T-helper 1 cell treated with Interleukin-12 subunit alpha and Interleukin-12 subunit beta and Interleukin-4 antibody, amounts not matched to agents 30 μg/mL and 1 μg/mL, for 36 hours (primary cell): ENCODE measurements around the gene ZNF502.
"Not testable (repeated sequence)": the region's sequence is repeated elsewhere in the genome, so short reads cannot be mapped to it uniquely, and the experiment has no call there.

Source experiments
- H3K27ac Mint-ChIP-seq: one replicate; pipeline ENCODE4 v1.8.0; 2021; ENCODE audit warnings: mild to moderate bottlenecking, mixed read lengths
- H3K27me3 Mint-ChIP-seq: one replicate; pipeline ENCODE4 v1.8.0; 2021; ENCODE audit warnings: low read depth, mixed read lengths
- H3K36me3 Mint-ChIP-seq: one replicate; pipeline ENCODE4 v1.8.0; 2021; ENCODE audit warnings: low read depth, mixed read lengths
- H3K4me1 Mint-ChIP-seq: one replicate; pipeline ENCODE4 v1.8.0; 2021; ENCODE audit warnings: low read depth, mixed read lengths
- H3K4me3 Mint-ChIP-seq: one replicate; pipeline ENCODE4 v1.8.0; 2021; ENCODE audit warnings: mild to moderate bottlenecking, moderate library complexity, mixed read lengths
- H3K9me3 Mint-ChIP-seq: one replicate; pipeline ENCODE4 v1.8.0; 2021; ENCODE audit warnings: mixed read lengths

The ZNF502 gene

DNA sequence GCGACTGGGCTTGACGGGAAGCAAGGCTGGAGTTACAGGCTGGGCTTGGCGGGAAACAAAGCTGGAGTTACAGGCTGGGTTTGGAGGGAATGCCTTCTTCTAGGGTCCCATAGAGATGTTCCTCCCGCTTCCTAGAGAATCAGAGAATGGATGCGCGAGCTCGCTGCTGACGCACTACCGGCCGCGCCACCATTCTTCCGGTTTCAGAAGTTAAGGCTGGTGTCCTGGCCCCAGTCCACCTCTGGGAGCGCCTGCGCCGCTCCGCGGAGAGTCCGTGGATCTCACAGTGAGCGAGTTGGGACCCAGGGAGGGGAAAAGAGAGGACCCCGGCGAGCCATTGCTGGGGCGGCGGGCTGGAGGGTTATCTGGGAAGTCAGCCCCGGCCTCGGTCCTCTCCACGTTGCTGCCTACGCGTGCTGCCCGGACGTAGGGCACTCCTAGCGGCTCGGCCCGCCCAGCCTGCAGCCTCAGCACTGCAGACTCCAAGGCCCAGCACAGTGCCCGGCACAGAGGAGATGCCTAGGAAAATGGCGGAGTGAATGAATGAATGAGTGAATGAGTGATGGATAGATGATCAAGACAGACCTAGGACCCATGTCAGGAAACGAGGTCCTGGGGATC is at the start of gene ZNF502:
TSS of gene ZNF502 (plus strand) at position 206 of the 621 bp plus-strand sequence. CDS start 7,602 bp downstream, outside the sequence.
- peaks cover 11% of the 10 kb centered on the region for H3K36me3 Mint-ChIP-seq
- peak within 1 kb of the TSS; percentile 23 for H3K27ac Mint-ChIP-seq
- peaks cover 64% of the 10 kb centered on the region for H3K9me3 Mint-ChIP-seq
- peak within 1 kb of the TSS; percentile 56 for H3K4me3 Mint-ChIP-seq
- H3K27me3 Mint-ChIP-seq, result no peaks in the 10 kb centered on the region
- peaks cover 1% of the 10 kb centered on the region for H3K4me1 Mint-ChIP-seq

DNA sequence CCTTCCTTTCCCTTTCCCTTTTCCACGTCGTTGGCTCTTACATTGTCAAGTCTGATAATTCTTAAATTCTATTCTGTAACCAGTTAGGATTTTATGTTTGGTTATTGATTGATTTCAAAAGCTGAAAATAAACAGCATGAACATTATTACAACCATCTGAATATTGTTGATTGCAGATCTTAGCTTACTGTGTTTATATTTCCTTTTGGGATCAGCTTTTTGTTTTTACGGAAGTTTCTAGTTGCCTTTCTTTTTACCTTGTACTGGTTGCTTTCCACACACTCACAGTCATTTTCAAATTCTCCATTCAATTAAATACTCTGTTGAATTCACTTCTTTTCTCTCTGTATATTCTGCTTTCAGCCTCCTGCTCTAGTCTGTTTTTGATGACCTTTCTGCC is 47.3 kb upstream of the ZNF502 start:
- H3K4me3 Mint-ChIP-seq, result no peak overlapping the region
- peaks cover 5% of the 10 kb centered on the region for H3K36me3 Mint-ChIP-seq
- H3K27ac Mint-ChIP-seq, result no peak overlapping the region
- no peaks in the 10 kb centered on the region for H3K27me3 Mint-ChIP-seq
- peaks cover 38% of the 10 kb centered on the region for H3K9me3 Mint-ChIP-seq
- H3K4me1 Mint-ChIP-seq, result no peaks in the 10 kb centered on the region

DNA sequence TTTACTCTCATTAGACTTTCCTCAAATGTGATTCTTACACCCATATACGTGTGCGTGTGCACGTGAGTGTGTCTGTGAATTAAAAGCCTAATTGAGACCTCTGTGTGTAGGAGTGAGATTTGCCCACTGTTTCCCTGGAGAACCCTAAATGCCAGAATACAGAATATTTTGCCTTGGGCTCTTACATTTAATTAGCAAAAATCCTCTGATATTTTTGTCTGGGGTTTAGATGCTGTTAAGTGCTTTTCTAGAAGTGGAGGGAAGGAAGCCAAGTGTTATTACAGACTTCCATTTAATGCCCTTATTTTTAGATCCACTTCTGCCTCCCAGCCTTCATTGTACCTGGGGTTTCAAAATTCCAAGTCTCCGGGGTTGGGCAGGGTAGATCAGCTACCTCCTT is 46.1 kb upstream of the ZNF502 start:
- no peaks in the 10 kb centered on the region for H3K4me1 Mint-ChIP-seq
- no peak overlapping the region for H3K4me3 Mint-ChIP-seq
- peaks cover 31% of the 10 kb centered on the region for H3K9me3 Mint-ChIP-seq

DNA sequence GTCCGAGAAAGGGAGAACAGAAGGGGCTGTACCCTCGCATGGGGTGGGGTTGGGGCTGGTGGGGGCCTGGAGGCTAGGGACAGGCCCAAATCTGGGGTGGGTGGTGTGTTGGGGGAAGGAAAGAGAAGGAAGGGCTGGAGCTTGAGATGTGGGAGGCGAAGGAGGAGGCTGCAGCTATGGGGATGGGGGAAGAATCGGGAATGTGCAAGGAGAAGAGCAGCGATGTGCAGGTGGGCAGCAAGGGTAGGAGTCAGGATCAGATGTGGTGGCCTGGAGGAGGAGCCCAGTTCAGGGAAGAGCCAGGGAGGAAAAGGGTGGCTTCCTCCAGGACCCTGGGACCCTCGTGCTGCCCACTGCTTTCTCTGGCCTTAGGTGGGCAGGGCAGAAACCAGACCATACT is 42.7 kb upstream of the ZNF502 start:
- no peak overlapping the region for H3K27ac Mint-ChIP-seq
- peaks cover 30% of the 10 kb centered on the region for H3K9me3 Mint-ChIP-seq
- H3K4me1 Mint-ChIP-seq, result no peaks in the 10 kb centered on the region
- no peak overlapping the region for H3K4me3 Mint-ChIP-seq
- H3K27me3 Mint-ChIP-seq, result no peaks in the 10 kb centered on the region
- no peaks in the 10 kb centered on the region for H3K36me3 Mint-ChIP-seq

More for the DNA sequence above, 46.1 kb upstream of the ZNF502 start:
- Mint-ChIP-seq H3K36me3 (peaks cover 5% of the 10 kb centered on the region), H3K27ac (no peak overlapping the region), H3K27me3 (no peaks in the 10 kb centered on the region)

DNA sequence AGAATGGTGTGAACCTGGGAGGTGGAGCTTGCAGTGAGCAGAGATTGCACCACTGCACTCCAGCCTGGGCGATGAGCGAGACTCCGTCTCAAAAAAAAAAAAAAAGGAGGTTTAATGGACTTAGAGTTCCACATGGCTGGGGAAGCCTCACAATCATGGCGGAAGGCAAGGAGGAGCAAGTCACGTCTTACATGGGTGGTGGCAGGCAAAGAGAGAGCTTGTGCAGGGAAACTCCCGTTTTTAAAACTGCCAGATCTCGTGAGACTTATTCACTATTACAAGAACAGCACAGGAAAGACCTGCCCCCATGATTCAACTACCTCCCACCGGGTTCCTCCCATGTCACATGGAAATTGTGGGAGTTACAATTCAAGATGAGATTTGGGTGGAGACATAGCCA is 39.0 kb upstream of the ZNF502 start:
- not testable (repeated sequence) for H3K27me3 Mint-ChIP-seq, H3K4me3 Mint-ChIP-seq, H3K4me1 Mint-ChIP-seq, H3K36me3 Mint-ChIP-seq, H3K27ac Mint-ChIP-seq
- peaks cover 18% of the 10 kb centered on the region for H3K9me3 Mint-ChIP-seq

DNA sequence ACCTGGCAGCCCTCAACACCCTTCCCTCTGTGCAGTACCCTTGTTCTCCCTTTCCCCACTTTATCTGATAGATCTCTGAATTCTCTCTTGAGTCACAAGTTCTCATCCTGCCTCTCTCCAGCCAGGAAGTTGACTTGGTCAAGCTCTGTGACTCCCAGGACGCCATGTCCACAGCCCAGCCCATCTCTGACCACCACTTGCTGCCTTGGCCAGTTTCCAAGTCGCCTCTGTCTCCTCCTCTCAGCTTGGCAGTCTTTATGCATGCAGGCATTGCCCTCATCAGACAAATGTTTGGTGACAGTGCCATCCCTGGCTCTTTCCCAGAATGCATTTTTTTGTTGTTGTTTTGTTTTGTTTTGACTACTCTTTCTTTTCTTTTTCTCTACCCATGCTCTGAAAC is 38.2 kb upstream of the ZNF502 start:
- Mint-ChIP-seq H3K27ac (no peak overlapping the region), H3K9me3 (peaks cover 18% of the 10 kb centered on the region), H3K4me3 (no peak overlapping the region), H3K27me3 (no peaks in the 10 kb centered on the region), H3K4me1 (no peaks in the 10 kb centered on the region), H3K36me3 (no peaks in the 10 kb centered on the region)

DNA sequence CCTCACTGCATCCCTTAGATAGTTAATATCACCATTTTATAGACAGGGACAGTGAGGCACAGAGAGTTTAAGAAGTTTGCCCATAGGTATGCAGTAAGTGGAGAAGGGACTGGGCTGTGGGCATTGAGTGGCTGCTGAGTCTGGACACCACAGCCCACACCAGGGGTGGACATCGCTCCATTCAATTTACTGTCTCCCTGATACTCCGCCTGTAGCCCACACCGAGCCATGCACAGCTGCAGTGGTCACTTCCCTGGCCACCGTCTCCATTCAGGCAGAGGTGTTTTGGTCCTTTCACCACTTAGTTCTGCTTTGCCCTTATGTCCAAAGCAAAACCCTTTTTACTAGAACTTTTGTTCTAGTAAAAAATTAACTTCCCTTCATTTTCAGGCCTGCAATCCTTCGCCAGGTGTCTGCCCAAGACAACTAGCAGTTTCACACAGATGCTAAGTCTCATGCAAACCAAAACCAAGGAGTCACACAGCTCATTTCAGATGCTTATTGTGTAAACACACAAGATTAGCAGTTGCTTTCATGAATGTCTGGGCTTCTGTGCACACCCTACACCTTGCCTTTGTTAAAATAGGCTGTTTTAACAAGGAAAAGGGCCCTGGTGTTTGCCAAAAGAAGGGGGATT is 33.9 kb upstream of the ZNF502 start:
- Mint-ChIP-seq H3K4me3 (no peak overlapping the region), H3K36me3 (peaks cover 6% of the 10 kb centered on the region), H3K27me3 (no peaks in the 10 kb centered on the region), H3K4me1 (no peaks in the 10 kb centered on the region), H3K27ac (no peak overlapping the region), H3K9me3 (peaks cover 34% of the 10 kb centered on the region)

DNA sequence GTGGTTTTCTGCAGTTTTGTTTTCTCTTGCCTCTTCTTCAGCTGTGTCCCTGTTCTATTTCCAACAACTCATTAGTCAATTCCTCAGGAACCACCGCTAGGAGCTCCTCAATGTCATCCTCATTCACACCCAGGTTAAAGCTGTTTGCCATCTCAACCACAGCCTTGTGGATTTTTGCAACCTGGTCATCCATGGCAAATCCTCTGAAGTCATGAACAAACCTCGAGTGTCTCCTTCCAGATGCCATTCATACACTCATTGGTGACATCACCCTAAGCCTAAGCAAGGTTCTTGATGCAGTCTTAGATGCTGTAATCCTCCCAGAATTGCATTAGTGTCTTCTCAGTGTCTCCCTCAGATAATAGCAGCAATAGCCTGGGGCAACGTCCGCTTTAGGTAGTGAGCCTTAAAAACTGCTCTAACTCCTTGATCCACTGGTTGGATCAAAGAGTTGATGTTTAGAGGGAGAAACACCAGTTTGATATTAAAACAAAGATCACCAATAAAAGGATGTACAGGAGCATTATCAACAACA is 31.5 kb upstream of the ZNF502 start:
- Mint-ChIP-seq H3K4me3 (no peak overlapping the region), H3K27ac (no peak overlapping the region), H3K27me3 (peaks cover 17% of the 10 kb centered on the region), H3K9me3 (peaks cover 46% of the 10 kb centered on the region), H3K36me3 (peaks cover 12% of the 10 kb centered on the region), H3K4me1 (peaks cover 6% of the 10 kb centered on the region)

DNA sequence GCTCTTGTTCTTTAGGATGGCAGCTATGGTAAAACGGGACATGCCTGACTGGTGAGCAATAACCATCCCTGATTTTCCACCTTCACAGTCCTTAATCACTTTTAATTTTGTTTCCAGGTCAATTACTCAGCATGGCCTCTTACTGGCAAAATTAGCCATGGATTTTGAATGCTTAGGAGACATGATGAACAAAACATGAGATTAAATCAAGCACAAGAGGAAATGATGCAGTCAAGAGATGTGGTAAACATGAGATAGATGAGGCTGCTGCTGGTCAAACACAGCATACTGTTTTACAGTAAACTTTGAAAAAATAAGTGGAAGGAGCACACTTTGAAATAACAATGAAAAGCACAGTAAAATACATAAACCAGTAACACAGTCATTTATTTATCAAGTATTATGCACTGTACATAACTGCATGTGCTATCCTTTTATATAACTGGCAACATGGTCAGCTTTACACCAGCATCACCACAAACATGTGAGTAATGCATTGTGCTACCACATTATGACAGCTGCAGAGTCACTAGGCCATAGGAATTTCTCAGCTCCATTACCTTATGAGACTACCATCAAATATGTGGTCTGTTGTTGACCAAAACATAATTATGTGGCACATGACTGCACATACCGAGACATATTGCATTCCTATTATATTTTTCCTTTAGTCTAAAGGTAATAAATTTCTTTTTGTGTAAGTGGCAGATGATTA is 30.1 kb upstream of the ZNF502 start:
- peaks cover 59% of the 10 kb centered on the region for H3K9me3 Mint-ChIP-seq
- no peak overlapping the region for H3K4me3 Mint-ChIP-seq
- peaks cover 17% of the 10 kb centered on the region for H3K27me3 Mint-ChIP-seq
- peaks cover 18% of the 10 kb centered on the region for H3K36me3 Mint-ChIP-seq
- no peak overlapping the region for H3K27ac Mint-ChIP-seq
- peaks cover 6% of the 10 kb centered on the region for H3K4me1 Mint-ChIP-seq

DNA sequence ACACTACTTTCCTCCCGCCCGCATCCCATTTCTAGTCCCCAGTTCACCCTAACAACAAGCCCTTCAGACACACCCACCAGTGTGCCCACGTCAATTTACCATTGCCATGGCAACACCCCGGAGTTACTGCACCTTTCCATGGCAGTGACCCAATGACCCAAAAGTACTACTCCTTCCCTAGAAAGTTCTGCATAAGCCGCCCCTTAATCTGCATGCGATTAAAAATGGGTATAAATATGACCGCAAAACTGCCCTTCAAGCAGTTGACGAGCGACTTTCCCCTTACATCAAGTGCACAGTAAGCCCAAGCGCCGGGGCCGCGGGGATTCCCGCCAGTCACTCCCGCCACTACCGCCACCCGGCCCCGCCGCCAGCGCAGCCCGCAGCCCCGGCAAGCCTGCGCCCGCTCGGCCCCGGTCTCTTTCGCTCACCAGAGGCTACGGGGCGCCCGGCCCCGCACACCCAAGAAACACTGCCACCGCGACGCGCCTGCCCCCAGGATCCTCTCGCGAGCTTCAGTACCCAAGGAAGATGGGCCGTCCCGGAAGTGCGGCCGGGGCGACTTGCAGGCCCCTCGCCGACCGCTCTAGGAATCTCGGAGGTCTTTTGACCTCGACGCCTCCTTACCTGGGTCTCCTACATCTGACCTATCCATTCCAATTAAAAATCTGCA is 27.2 kb upstream of the ZNF502 start:
- Mint-ChIP-seq H3K27me3 (peaks cover 17% of the 10 kb centered on the region), H3K36me3 (peaks cover 17% of the 10 kb centered on the region), H3K9me3 (peaks cover 78% of the 10 kb centered on the region), H3K4me3 (peak overlapping the region; percentile 77), H3K4me1 (peaks cover 6% of the 10 kb centered on the region), H3K27ac (peak overlapping the region; percentile 27)

DNA sequence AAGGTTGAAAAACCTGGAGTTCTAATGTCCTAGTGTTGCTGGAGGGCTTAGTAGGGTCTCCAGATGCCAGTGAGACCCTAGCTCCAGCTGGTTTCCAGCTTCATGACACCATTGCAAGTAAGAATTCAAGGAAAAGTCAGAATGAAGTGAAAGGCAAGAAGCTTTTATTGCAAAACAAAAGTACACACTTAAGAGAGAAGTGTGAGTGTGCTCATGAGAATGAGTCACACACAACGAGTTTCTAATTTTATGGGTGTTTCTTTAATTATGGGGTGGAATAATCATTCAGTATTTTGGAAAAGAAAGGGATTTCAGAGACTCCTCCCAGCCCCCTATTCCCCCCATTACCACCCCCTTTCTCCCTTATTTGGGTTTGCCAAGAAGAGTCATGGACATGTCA is 24.6 kb upstream of the ZNF502 start:
- Mint-ChIP-seq H3K9me3 (peaks cover 76% of the 10 kb centered on the region), H3K4me1 (peaks cover 6% of the 10 kb centered on the region), H3K27me3 (peaks cover 17% of the 10 kb centered on the region), H3K27ac (no peak overlapping the region), H3K36me3 (peaks cover 12% of the 10 kb centered on the region), H3K4me3 (no peak overlapping the region)

DNA sequence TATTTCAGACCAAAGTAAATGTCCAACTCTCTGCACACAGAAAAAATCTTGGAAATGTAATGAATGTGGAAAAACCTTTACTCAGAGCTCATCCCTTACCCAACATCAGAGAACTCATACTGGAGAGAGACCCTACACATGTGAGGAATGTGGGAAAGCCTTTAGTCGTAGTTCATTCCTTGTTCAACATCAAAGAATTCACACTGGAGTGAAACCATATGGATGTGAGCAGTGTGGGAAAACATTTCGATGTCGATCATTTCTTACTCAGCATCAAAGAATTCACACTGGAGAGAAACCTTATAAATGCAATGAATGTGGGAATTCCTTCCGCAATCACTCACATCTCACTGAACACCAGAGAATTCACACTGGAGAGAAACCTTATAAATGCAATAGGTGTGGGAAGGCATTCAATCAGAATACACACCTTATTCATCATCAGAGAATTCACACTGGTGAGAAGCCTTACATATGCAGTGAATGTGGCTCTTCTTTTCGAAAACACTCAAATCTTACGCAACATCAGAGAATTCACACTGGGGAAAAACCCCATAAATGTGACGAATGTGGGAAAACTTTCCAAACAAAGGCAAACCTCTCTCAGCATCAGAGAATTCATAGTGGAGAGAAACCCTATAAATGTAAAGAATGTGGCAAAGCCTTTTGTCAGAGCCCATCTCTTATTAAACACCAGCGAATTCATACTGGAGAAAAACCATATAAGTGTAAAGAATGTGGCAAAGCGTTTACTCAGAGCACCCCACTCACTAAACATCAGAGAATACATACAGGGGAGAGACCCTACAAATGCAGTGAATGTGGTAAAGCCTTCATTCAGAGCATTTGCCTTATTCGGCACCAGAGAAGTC is 9.0 kb downstream of the ZNF502 start:
- Mint-ChIP-seq H3K27ac (no peak overlapping the region), H3K9me3 (peaks cover 81% of the 10 kb centered on the region), H3K4me1 (no peaks in the 10 kb centered on the region), H3K27me3 (no peaks in the 10 kb centered on the region), H3K4me3 (no peak overlapping the region), H3K36me3 (peaks cover 18% of the 10 kb centered on the region)

DNA sequence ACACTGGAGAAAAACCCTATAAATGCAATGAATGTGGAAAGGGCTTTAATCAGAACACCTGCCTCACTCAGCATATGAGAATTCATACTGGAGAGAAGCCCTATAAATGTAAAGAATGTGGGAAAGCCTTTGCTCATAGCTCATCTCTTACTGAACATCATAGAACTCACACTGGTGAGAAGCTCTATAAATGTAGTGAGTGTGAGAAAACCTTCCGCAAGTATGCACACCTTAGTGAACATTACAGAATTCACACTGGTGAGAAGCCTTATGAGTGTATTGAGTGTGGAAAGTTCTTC is 9.6 kb downstream of the ZNF502 start:
- no peaks in the 10 kb centered on the region for H3K27me3 Mint-ChIP-seq
- H3K9me3 Mint-ChIP-seq, result peaks cover 77% of the 10 kb centered on the region
- H3K4me1 Mint-ChIP-seq, result no peaks in the 10 kb centered on the region
- peaks cover 18% of the 10 kb centered on the region for H3K36me3 Mint-ChIP-seq
- H3K27ac Mint-ChIP-seq, result no peak overlapping the region
- no peak overlapping the region for H3K4me3 Mint-ChIP-seq

DNA sequence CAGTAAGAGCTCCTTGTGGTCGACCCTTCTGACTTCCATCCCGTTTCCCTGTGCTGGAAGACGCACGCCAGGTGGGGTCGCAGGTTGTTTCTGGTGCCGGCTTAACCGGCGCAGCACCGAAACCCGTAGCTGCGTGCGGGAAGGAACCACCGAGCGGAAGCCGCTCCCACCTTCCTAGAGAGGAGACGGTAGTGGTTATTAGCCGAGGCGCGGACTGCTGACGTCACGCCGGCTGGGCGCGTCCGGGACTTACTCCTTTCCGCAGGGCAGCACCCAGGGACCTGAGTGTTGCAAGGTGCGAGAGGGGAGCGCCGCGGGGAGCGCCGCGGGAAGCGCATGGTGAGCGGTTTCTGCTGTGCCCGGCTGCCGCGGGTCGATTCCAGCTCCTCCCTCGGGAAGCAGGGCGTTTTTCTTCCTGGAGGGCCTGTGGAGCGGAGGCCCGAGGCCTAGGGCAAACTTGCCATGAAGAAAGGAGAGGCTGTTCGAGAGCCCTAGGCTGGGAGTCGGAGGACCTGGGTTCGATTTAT is 17.0 kb downstream of the ZNF502 start, which contains the start of gene ZNF501:
TSS of gene ZNF501 (plus strand) at position 252 of the 527 bp plus-strand sequence. CDS start 4,787 bp downstream, outside the sequence.
- H3K27ac Mint-ChIP-seq, result peak within 1 kb of the TSS; percentile 87
- H3K36me3 Mint-ChIP-seq, result peaks cover 26% of the 10 kb centered on the region
- H3K4me1 Mint-ChIP-seq, result peaks cover 10% of the 10 kb centered on the region
- peaks cover 82% of the 10 kb centered on the region for H3K9me3 Mint-ChIP-seq
- peak within 1 kb of the TSS; percentile 93 for H3K4me3 Mint-ChIP-seq
- no peaks in the 10 kb centered on the region for H3K27me3 Mint-ChIP-seq
